HEK293T (cell line): ENCODE data around the gene PRKAG1.

Experiments used
- ARNT ChIP-seq: fragments of 450-650 bp; IDR thresholded peaks from 2 replicates; pipeline ENCODE4 v1.6.1; 2017; ENCODE audit warnings: mild to moderate bottlenecking
- BHLHE40 ChIP-seq: fragments of 450-650 bp; IDR thresholded peaks from 2 replicates; pipeline ENCODE4 v1.6.1; 2016; ENCODE audit warnings: mild to moderate bottlenecking, moderate library complexity, borderline replicate concordance
- FOXK2 ChIP-seq: fragments of 450-650 bp; IDR thresholded peaks from 2 replicates; pipeline ENCODE4 v1.6.1; 2016; ENCODE audit warnings: mild to moderate bottlenecking
- FOXM1 ChIP-seq: fragments of 450-650 bp; IDR thresholded peaks from 2 replicates; pipeline ENCODE4 v1.6.1; 2017; ENCODE audit warnings: mild to moderate bottlenecking, borderline replicate concordance
- SP1 ChIP-seq: fragments of 450-650 bp; IDR thresholded peaks from 2 replicates; pipeline ENCODE4 v1.6.1; 2017
- SUZ12 ChIP-seq: fragments of 450-650 bp; IDR thresholded peaks from 2 replicates; pipeline ENCODE4 v1.6.1; 2016; ENCODE audit warnings: mild to moderate bottlenecking
- TARDBP ChIP-seq: fragments of 450-650 bp; IDR thresholded peaks from 2 replicates; pipeline ENCODE4 v1.6.1; 2016

GRCh38 chr12:48969160-48969771 is 49.3 kb downstream of the PRKAG1 start:
- TF ChIP-seq BHLHE40: no peak
- no peak for TF ChIP-seq SP1
- TF ChIP-seq ARNT: no peak
- no peak for TF ChIP-seq FOXK2
- TF ChIP-seq SUZ12: no peak
- no peak for TF ChIP-seq TARDBP
- TF ChIP-seq FOXM1: no peak
